SK-MEL-5 (cell line): ENCODE measurements around the gene PHETA2. TPM values are rescaled to one million over a fixed set of nuclear protein-coding genes. Genes with fewer than 3 reads are reported as not detected.
A peak's percentile ranks its signal among the peaks of the same experiment; 100 is the strongest.
"Not testable (repeated sequence)": the region's sequence is repeated elsewhere in the genome, so short reads cannot be mapped to it uniquely, and the experiment has no call there.

Experiments used
- DNase-seq: peaks from one replicate; pipeline ENCODE4 v3.0.0-alpha.2; 2016; ENCODE audit warnings: low read depth, low spot score
- in situ Hi-C: cut with HindIII; loops from 2 replicates; pipeline ENCODE4 v1.10.0; 2016; ENCODE audit warnings: low sequenced_read_pairs, high pct_unique_total_duplicates, low pct_unique_long_range_greater_than_20kb
- total RNA-seq: library from RNA; depleted of rRNA; stranded (reverse); fragments of >200 nt; shearing (Covaris generic); gene quantifications from 2 replicates; pipeline ENCODE4 v1.2.3, GENCODE V29; 2014

Gene PHETA2
- total RNA-seq, 1 experiment from 2014 or later: 0.34 TPM

DNA sequence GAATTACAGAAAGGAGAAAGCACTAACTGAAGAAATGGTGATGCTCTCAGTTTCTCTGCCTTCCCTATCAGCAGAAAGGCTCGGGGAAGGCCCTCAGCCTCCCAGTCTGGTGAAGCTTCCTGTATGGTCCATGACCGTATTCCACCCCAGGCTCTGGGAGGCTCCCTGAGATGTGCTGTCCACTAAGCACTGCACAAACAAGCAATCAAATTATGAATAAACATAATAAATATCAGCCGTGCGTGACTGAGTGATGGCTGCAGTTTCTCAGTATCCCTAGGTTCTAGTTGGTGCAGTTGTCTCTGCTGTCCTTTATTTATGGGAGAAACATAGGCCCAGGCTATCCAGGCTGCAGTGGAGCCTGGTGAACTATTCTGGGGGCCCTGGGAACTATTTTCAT, 9.1 kb downstream of the PHETA2 start:
- DNase-seq: no peak
- in situ Hi-C loops: no loop called here

DNA sequence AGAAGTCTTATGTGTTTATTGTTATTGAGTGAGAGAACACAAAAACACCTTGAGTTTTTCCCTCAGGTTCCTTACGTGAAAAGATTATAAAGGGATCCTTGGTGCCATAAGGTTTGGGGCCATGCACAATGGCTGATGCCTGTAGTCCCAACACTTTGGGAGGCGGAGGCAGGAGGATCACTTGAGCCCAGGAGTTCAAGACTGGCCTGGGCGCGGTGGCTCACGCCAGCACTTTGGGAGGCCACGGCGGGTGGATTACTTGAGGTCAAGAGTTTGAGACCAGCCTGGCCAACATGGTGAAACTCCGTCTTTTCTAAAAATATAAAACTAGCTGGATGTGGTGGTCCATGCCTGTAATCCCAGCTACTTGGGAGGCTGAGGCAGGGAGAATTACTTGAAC, 10.8 kb downstream of the PHETA2 start:
- in situ Hi-C loops: no loop called here
- DNase-seq: no peak

DNA sequence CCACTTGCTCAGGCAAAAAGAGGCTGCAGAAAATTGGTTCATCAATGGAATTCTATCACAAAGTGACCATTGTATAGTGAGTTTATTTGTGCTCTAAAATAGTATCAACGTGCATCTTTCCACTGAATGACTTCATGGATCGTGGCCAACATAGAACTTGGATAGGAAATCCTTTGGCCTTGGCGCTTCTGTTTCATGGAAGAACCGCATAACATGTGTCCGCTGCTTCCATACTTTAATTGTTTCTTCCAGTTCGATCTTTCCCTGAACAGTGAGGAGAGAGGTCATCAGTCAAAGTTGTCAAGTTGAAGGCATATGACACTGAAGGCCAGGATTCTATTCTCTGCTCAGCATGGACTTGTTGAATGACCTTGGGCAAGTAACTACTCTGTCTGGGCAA, 12.0 kb downstream of the PHETA2 start:
- in situ Hi-C loops: no loop called here
- DNase-seq: no peak

DNA sequence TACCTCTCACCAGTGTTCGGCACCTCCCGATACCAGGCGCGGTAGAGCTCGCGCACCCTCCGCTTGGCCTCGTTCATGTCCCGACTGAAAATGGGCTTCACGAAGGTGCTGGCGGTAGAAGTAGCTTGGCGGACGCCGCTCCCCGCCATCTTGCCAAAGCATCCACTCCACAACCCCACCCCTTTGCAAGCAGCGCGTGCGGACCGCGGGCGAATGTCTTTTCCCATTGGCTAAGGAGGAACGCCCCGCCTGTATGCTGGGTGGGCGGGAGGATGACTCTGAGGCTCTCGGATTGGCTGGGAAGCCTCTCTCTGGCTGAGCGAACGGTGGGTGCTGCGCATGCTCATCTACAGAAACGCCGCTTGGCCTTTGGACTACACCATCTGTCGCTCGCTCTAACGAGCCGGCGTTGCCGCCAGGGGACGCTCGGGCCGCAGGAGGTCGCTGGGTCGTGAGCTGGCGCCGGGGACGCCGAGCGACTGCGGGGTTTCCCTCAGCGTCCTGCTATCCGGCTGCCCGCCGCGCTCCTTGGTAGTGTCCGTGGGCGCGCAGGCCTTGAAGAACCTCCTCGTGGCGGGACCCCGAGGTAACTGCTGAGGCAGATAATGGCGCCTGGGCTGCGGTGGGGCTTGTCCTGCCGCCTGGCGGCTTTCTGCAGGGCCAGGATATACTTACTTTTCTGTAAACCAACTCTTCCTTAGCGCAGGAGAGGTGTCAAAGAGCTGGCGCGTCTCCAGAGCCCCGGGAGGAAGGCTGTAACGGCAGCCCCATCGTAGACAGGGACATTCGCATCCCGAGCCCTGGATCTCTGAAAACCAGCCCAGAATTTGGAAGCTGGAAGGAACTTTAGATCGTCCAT, 16.8 kb downstream of the PHETA2 start, which contains the start of gene NDUFA6:
Gene NDUFA6, minus strand, starts transcription at position 177 of the 859 bp plus-strand sequence. Its CDS starts 28 bp downstream, at position 149.
- in situ Hi-C loops: no loop called here
- DNase-seq: peak; percentile 100

DNA sequence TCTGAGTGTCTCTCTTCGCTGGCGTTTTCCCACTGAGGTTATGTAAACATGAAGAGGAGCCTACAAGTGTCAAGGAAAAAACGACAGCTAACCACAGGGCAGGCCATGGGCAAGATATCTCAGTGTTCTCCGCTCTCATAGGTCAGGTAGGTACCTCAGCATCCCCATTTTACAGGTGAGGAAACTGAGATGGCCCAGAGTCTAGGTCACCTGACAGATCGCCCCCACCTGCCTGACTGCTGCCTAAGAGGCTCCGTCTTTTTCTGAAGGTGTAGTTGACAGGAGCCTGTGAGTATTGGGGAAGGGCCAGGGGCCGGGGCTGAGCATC, 17.4 kb downstream of the PHETA2 start:
- in situ Hi-C loops: no loop called here

DNA sequence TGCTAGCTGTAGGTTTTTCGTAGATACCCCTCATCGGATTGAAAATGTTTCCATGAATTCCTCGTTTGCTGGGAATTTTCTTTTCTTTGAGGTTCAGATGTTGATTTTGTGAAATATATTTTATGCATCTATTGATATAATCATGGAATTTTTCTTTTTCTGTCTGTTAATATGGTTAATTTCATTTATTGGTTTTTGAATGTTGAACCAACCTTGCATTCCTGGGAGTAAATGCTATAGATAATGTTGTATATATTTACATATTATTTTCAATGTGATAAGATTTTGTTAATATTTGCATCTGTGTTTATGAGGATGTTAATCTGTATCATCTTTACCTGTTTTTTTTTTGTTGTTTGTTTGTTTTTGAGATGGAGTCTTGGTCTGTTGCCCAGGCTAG, 27.2 kb downstream of the PHETA2 start:
- DNase-seq: no peak
- in situ Hi-C loops: no loop called here

More for the DNA sequence above, 17.4 kb downstream of the PHETA2 start:
- no peak for DNase-seq

DNA sequence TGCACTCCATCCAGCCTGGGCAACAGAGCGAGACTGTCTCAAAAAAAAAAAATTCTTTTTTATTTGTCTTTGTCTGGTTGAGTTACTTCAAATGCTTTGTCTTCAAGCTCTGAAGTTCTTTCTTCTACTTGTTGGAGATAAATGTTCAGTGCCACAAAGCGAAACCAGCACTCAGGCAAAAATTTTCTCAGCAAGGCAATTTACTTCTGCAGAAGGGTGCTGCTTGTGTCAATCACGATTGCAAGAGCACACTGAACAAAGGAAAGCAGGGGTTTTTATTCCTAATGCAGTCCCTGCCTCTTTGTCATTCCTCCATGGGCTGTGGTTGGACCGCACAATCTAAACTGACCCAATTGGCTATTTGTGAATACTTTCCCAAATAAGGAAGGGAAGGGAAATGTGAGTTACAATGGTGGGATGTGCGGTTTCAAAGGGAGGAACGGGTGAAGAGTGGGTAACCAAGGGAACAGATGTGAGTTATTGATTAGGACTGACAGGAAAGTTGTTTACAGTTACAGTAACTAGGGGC, 30.3 kb downstream of the PHETA2 start:
- in situ Hi-C loops: not testable (repeated sequence)

DNA sequence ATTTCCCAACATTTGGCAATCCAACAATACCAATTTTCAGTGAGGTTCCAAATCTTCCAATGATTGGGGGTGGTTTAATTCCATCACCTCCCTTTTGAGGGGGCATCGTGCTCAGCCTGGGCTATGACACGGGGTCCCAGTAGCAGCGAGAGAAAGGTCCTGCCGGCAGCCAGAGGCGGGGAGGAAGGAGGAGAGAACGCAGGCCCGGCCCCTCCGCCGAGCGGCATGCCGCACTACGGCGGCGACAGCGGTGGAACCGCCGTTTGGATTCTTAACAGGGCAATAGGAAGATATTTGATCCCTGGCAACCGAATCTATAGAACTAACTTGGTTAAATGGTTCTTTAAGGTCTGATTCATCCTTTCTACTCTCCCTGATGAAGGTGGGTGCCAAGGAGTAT, 34.8 kb downstream of the PHETA2 start:
- in situ Hi-C loops: no loop called here
- no peak for DNase-seq

More for the DNA sequence above, 30.3 kb downstream of the PHETA2 start:
- DNase-seq: not testable (repeated sequence)

DNA sequence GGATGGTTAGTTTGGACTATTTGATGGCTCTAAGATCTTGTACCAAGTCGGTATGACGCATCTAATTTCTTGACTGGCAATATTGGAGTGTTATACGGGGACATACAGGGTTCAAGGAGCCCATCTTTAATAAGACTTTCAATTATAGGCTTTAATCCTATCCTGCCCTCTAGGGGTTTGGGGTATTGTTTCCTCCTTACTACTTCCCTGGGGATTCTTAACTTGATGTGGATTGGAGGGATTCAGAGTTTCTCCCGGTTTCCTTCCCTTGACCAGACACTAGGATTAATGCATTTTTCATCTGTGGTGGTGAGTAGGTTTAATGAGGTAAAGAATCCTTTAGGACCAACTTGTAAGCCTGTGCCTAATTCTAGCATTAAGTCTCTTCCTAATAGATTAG, 37.8 kb downstream of the PHETA2 start:
- in situ Hi-C loops: no loop called here
- DNase-seq: peak; percentile 22

DNA sequence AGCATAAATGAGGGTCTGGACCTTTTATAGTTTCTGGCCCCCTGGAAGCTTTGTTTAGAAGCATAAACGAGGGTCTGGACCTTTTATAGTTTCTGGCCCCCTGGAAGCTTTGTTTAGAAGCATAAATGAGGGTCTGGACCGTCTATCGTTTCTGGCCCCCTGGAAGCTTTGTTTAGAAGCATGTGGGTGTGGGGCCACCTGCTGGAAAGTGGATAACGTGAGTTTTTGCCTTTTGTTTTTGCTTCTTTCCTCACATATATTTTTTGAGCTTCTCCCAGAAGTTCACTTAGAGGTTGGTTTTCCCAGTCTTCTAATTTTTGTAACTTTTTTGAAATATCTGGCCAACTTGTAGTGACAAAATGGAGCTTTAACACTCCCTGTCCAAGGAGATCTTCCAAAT, 38.7 kb downstream of the PHETA2 start:
- peak; percentile 43 for DNase-seq
- in situ Hi-C loops: not testable (repeated sequence)

DNA sequence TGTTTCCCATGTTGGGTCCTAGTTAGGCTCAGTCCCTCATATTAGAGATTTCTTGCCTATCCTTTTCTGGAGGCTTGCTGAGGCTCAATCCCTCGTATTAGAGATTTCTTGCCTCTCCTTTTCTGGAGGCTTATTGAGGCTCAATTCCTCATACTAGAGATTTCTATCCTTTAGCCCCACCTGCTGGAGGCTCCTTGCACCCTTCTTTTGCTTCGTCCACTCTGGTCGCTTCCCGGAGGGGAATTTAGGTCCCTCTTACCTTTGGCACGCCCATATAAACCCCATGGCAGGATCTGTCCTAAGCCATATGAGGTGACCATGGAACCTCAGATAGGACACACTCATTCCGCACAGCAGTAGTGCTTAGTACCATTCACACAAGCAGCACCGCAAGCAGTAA, 40.7 kb downstream of the PHETA2 start:
- in situ Hi-C loops: no loop called here
- DNase-seq: peak; percentile 73

DNA sequence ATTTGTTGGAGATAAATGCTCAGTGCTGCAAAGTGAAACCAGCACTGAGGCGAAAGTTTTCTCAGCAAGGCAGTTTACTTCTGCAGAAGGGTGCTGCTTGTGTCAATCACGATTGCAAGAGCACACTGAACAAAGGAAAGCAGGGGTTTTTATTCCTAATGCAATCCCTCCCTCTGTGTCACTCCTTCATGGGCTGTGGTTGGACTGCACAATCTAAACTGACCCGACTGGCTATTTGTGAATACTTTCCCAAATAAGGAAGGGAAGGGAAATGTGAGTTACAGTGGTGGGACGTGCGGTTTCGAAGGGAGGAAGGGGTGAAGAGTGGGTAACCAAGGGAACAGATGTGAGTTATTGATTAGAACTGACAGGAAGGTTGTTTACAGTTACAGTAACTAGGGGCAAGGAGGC, 41.4 kb downstream of the PHETA2 start:
- DNase-seq, in situ Hi-C loops: not testable (repeated sequence)

DNA sequence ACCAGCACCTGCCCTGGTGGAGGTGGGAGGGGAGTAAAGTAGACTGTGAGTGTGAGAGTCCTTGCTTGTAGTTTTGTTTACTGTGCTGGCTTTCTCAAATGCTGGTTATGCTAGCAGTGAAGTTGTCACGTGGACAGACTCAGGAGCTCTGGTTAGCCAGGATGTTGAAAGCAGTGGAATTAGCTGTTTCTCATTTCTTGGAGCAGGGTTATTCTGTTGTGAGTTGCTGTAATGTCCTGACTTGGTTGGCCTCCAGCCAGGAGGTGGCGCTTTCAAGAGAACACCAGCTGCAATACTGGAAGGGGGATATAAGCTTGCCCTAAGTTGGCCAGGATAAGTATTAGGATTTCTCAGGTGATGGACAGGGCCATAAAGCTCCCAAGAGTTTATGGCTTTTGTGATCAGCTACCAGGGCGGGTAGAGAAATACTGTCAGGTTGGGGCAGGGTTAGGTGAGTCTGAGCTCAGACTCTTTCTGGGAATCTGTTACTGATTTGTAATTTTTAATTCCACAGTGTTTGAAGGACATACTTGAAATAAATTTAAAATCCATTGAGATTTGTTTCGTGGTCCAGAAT, 42.9 kb downstream of the PHETA2 start:
- DNase-seq: peak; percentile 46
- in situ Hi-C loops: no loop called here

DNA sequence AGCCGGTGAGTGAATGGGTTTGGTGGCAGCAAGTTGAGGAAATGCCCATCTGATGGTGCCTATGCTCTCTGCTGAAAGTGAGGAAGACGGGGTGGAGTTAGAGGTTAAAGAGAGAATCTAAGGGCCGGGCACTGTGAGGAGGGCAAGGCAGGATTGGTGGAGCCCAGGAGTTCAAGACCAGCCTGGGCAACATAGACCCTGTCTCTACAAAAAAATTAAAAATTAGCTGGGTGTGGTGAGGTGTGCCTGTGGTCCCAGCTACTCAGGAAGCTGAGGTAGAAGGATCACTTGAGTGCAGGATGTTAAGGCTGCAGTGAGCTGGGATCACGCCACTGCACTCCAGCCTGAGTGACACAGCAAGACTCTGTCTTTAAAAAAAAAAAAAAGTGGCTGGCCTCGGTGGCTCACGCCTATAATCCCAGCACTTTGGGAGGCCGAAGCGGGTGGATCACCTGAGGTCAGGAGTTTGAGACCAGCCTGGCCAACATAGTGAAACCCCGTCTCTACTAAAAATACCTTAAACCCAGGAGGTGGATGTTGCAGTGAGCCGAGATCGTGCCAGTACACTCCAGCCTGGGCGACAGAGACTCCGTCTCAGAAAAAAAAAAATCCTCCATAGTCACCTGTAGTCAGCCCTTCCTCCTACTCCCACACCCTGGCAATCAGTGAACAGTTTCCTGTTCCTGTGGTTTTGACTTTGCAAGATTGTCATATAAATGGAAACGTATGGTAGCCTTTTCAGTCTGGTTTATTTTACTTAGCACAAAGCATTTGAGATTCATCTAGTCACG, 46.4 kb downstream of the PHETA2 start:
- DNase-seq, in situ Hi-C loops: not testable (repeated sequence)

DNA sequence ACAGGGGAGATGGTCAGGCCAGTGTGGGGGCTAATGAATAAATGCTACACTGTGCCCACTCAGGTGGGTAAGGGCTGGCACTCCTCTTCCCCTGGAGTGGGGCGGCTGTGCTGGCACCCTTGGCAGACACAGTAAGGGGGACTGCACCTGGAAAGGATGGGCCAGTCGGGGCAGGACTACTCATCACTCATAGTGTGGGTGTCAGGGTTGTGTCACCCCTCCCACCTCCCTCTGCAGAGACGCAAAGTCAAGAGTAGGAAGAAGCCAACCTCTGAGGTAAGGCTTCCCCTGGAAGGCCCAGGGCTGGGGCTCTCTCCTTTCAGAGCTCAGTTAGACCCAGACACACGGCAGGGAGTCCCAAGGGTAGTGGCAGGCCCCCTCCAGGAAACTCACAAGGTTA, 49.5 kb downstream of the PHETA2 start:
- in situ Hi-C loops, DNase-seq: not testable (repeated sequence)

DNA sequence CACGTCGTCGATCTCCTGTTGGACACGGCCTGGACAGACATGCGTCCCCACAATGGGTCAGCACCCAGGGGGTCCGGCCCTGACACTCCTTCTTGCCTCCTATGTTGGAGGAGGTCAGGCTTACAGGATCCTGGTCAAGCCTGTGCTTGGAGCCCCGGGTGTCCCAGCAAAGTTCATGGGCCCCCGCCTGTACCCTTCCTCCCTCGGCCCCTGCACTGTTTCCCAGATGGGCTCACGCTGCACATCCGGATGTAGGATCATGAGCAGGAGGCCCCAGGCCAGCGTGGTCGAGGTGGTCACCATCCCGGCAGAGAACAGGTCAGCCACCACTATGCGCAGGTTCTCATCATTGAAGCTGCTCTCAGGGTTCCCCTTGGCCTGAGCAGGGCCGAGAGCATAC, 53.6 kb downstream of the PHETA2 start:
- in situ Hi-C loops: no loop called here
- DNase-seq: no peak

DNA sequence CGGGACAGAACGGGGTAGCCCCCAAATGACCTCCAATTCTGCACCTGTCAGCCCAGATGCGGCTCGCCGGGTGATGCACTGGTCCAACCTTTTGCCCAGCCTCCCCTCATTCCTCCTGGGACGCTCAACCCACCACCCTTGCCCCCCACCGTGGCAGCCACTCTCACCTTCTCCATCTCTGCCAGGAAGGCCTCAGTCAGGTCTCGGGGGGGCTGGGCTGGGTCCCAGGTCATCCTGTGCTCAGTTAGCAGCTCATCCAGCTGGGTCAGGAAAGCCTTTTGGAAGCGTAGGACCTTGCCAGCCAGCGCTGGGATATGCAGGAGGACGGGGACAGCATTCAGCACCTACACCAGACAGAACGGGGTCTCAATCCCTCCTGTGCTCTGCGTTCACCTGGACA, 54.0 kb downstream of the PHETA2 start:
- in situ Hi-C loops, DNase-seq: not testable (repeated sequence)
